Activated T-helper 2 cell treated with anti-CD3 and anti-CD28 coated beads, Interferon-gamma antibody, Interleukin-2, Interleukin-4, amounts not matched to agents 10 μg/mL and 5 μg/mL and 100 μg/mL, durations not matched to agents 14 hours and 24 hours and 36 hours (primary cell): ENCODE data around the gene CR2. TPM values are rescaled to one million over a fixed set of nuclear protein-coding genes. Genes with fewer than 3 reads are reported as not detected.

Experiments used
- DNase-seq: peaks from one replicate; pipeline ENCODE4 v3.0.0; 2021; ENCODE audit warnings: low spot score
- H3K27ac Mint-ChIP-seq: one replicate; pipeline ENCODE4 v1.8.0; 2021; ENCODE audit warnings: mixed read lengths
- H3K27me3 Mint-ChIP-seq: one replicate; pipeline ENCODE4 v1.8.0; 2021; ENCODE audit warnings: low read depth, mixed read lengths
- H3K36me3 Mint-ChIP-seq: one replicate; pipeline ENCODE4 v1.8.0; 2021; ENCODE audit warnings: low read depth, mixed read lengths
- H3K4me1 Mint-ChIP-seq: one replicate; pipeline ENCODE4 v1.8.0; 2021; ENCODE audit warnings: low read depth, mixed read lengths
- H3K4me3 Mint-ChIP-seq: one replicate; pipeline ENCODE4 v1.8.0; 2021; ENCODE audit warnings: low read depth, mild to moderate bottlenecking, moderate library complexity, mixed read lengths
- H3K9me3 Mint-ChIP-seq: one replicate; pipeline ENCODE4 v1.8.0; 2021; ENCODE audit warnings: mixed read lengths
- intact Hi-C: fragments of 100-400 bp; cut with micrococcal nuclease; formaldehyde crosslinking; loops from one replicate; pipeline ENCODE4 v1.15.1; 2023
- total RNA-seq: library from RNA; stranded (reverse); gene quantifications from 2 replicates; pipeline ENCODE4 v1.2.3, GENCODE V29; 2022

Gene CR2
- not detected in 2 replicates for total RNA-seq

GRCh38 chr1:207454046-207454964 lies at the start of gene CR2:
CR2 (plus strand) TSS chr1:207454328; CDS start chr1:207454419, 91 bp downstream.
- Mint-ChIP-seq H3K9me3 (no peaks in the 10 kb centered on the region), H3K4me1 (peaks cover 10% of the 10 kb centered on the region), H3K27ac (no peak within 1 kb of the TSS), H3K4me3 (peak within 1 kb of the TSS; percentile 37), H3K27me3 (peaks cover 47% of the 10 kb centered on the region), H3K36me3 (no peaks in the 10 kb centered on the region)
- intact Hi-C loops: loop anchor here (2.0 to 5.0 kb wide), 2 partner anchors 42 to 117 kb away; no protein-coding TSS in a partner anchor
- DNase-seq: no peak

GRCh38 chr1:207404849-207405525 lies 49.1 kb upstream of the CR2 start:
- H3K4me3 Mint-ChIP-seq: no peak overlapping the region
- H3K27me3 Mint-ChIP-seq: no peaks in the 10 kb centered on the region
- DNase-seq: no peak
- H3K4me1 Mint-ChIP-seq: peaks cover 18% of the 10 kb centered on the region
- no peaks in the 10 kb centered on the region for H3K36me3 Mint-ChIP-seq
- H3K9me3 Mint-ChIP-seq: peaks cover 6% of the 10 kb centered on the region
- H3K27ac Mint-ChIP-seq: no peak overlapping the region
- intact Hi-C loops: loop anchor here (1.0 to 10.0 kb wide), 6 partner anchors 14 to 350 kb away; partner anchors contain the start of genes CD55, PFKFB2 and YOD1

- H3K36me3 Mint-ChIP-seq: no peaks in the 10 kb centered on the region
- no peak overlapping the region for H3K27ac Mint-ChIP-seq
- H3K27me3 Mint-ChIP-seq: no peaks in the 10 kb centered on the region
- intact Hi-C loops: loop anchor here (1.0 to 10.0 kb wide), 6 partner anchors 15 to 351 kb away; partner anchors contain the start of genes CD55, PFKFB2 and YOD1
- H3K9me3 Mint-ChIP-seq: peaks cover 6% of the 10 kb centered on the region
- H3K4me3 Mint-ChIP-seq: no peak overlapping the region
- no peak for DNase-seq
- H3K4me1 Mint-ChIP-seq: peaks cover 19% of the 10 kb centered on the region
These were observed 48.3 kb upstream of the CR2 start for GRCh38 chr1:207405814-207406213.

GRCh38 chr1:207407655-207408260 lies 46.4 kb upstream of the CR2 start:
- H3K9me3 Mint-ChIP-seq: peaks cover 4% of the 10 kb centered on the region
- no peak for DNase-seq
- no peaks in the 10 kb centered on the region for H3K36me3 Mint-ChIP-seq
- peak overlapping the region; percentile 30 for H3K27ac Mint-ChIP-seq
- no peaks in the 10 kb centered on the region for H3K27me3 Mint-ChIP-seq
- no peak overlapping the region for H3K4me3 Mint-ChIP-seq
- H3K4me1 Mint-ChIP-seq: peaks cover 34% of the 10 kb centered on the region
- intact Hi-C loops: loop anchor here (1.0 to 10.0 kb wide), 4 partner anchors 44 to 353 kb away; partner anchors contain the start of genes CD55, PFKFB2 and YOD1

- Mint-ChIP-seq H3K36me3 (no peaks in the 10 kb centered on the region), H3K4me3 (no peak overlapping the region), H3K27ac (no peak overlapping the region), H3K27me3 (peaks cover 2% of the 10 kb centered on the region), H3K4me1 (peaks cover 40% of the 10 kb centered on the region), H3K9me3 (peaks cover 4% of the 10 kb centered on the region)
- intact Hi-C loops: loop anchor here (1.0 to 2.0 kb wide), 4 partner anchors 42 to 86 kb away; partner anchors contain the start of gene CR2
- DNase-seq: no peak
These were observed 41.3 kb upstream of the CR2 start for GRCh38 chr1:207412845-207413244.

- H3K27ac Mint-ChIP-seq: peak overlapping the region; percentile 14
- H3K36me3 Mint-ChIP-seq: no peaks in the 10 kb centered on the region
- intact Hi-C loops: no loop called here
- peaks cover 31% of the 10 kb centered on the region for H3K4me1 Mint-ChIP-seq
- H3K9me3 Mint-ChIP-seq: peaks cover 10% of the 10 kb centered on the region
- DNase-seq: no peak
- H3K27me3 Mint-ChIP-seq: peaks cover 9% of the 10 kb centered on the region
- no peak overlapping the region for H3K4me3 Mint-ChIP-seq
These were observed 39.5 kb upstream of the CR2 start for GRCh38 chr1:207414606-207415108.

GRCh38 chr1:207417076-207417475 lies 37.1 kb upstream of the CR2 start:
- no peak overlapping the region for H3K27ac Mint-ChIP-seq
- DNase-seq: no peak
- H3K4me3 Mint-ChIP-seq: no peak overlapping the region
- H3K9me3 Mint-ChIP-seq: peaks cover 14% of the 10 kb centered on the region
- H3K27me3 Mint-ChIP-seq: peaks cover 14% of the 10 kb centered on the region
- no peaks in the 10 kb centered on the region for H3K36me3 Mint-ChIP-seq
- intact Hi-C loops: no loop called here
- peaks cover 22% of the 10 kb centered on the region for H3K4me1 Mint-ChIP-seq

- no peak overlapping the region for H3K27ac Mint-ChIP-seq
- no peaks in the 10 kb centered on the region for H3K36me3 Mint-ChIP-seq
- no peak overlapping the region for H3K4me3 Mint-ChIP-seq
- intact Hi-C loops: no loop called here
- DNase-seq: no peak
- H3K4me1 Mint-ChIP-seq: peaks cover 10% of the 10 kb centered on the region
- H3K27me3 Mint-ChIP-seq: peaks cover 14% of the 10 kb centered on the region
- H3K9me3 Mint-ChIP-seq: peaks cover 14% of the 10 kb centered on the region
These were observed 35.8 kb upstream of the CR2 start for GRCh38 chr1:207418351-207418750.

- peaks cover 14% of the 10 kb centered on the region for H3K9me3 Mint-ChIP-seq
- no peaks in the 10 kb centered on the region for H3K4me1 Mint-ChIP-seq
- H3K27ac Mint-ChIP-seq: no peak overlapping the region
- H3K36me3 Mint-ChIP-seq: no peaks in the 10 kb centered on the region
- peaks cover 14% of the 10 kb centered on the region for H3K27me3 Mint-ChIP-seq
- intact Hi-C loops: no loop called here
- no peak for DNase-seq
- no peak overlapping the region for H3K4me3 Mint-ChIP-seq
These were observed 34.0 kb upstream of the CR2 start for GRCh38 chr1:207420109-207420508.

GRCh38 chr1:207421078-207421477 lies 33.0 kb upstream of the CR2 start:
- Mint-ChIP-seq H3K27ac (no peak overlapping the region), H3K4me1 (no peaks in the 10 kb centered on the region), H3K4me3 (no peak overlapping the region), H3K36me3 (no peaks in the 10 kb centered on the region), H3K27me3 (peaks cover 14% of the 10 kb centered on the region), H3K9me3 (peaks cover 14% of the 10 kb centered on the region)
- DNase-seq: no peak
- intact Hi-C loops: no loop called here

- no peaks in the 10 kb centered on the region for H3K4me1 Mint-ChIP-seq
- H3K4me3 Mint-ChIP-seq: no peak overlapping the region
- no peak overlapping the region for H3K27ac Mint-ChIP-seq
- H3K9me3 Mint-ChIP-seq: peaks cover 14% of the 10 kb centered on the region
- intact Hi-C loops: no loop called here
- no peaks in the 10 kb centered on the region for H3K36me3 Mint-ChIP-seq
- H3K27me3 Mint-ChIP-seq: peaks cover 22% of the 10 kb centered on the region
- no peak for DNase-seq
These were observed 30.4 kb upstream of the CR2 start for GRCh38 chr1:207423560-207424292.
